Colonic mucosa (tissue), 4 donors: ENCODE measurements around the gene CBLC. TPM values are rescaled to one million over a fixed set of nuclear protein-coding genes. Genes with fewer than 3 reads are reported as not detected.

ENCODE experiments used
- DNase-seq: peaks from one replicate; pipeline ENCODE4 v3.0.0-alpha.2; 2020
- H3K27ac ChIP-seq: fragments of 200-600 bp; one replicate; pipeline ENCODE4 v1.8.0; 2021
- H3K27me3 ChIP-seq: fragments of 200-600 bp; one replicate; pipeline ENCODE4 v1.8.0; 2021
- H3K36me3 ChIP-seq: fragments of 200-600 bp; one replicate; pipeline ENCODE4 v1.8.0; 2021
- H3K4me1 ChIP-seq: fragments of 200-600 bp; one replicate; pipeline ENCODE4 v1.8.0; 2021; ENCODE audit warnings: mild to moderate bottlenecking
- H3K4me3 ChIP-seq: fragments of 200-600 bp; one replicate; pipeline ENCODE4 v1.8.0; 2021
- H3K9ac ChIP-seq, 2 donors: one replicate each; pipeline ENCODE4 v1.7.0; 2013; ENCODE audit warnings: control low read depth in 2 of 2, low read depth in 2 of 2, low read length in 2 of 2
- H3K9me3 ChIP-seq: fragments of 200-600 bp; one replicate; pipeline ENCODE4 v1.8.0; 2021
- CTCF ChIP-seq: fragments of 200-600 bp; IDR thresholded peaks from one replicate; pipeline ENCODE4 v1.8.0; 2022; ENCODE audit warnings: antibody characterized with exemption, mild to moderate bottlenecking
- intact Hi-C: fragments of 100-400 bp; cut with DNase I; formaldehyde crosslinking; loops from one replicate; pipeline ENCODE4 v1.14.1; 2022
- total RNA-seq, 2 donors: library from RNA; stranded (reverse); fragmentation: NEBNext Ultra II Directional in 1 of 2; extraction: Animal tissue kit (Norgen Biotek cat#: 25700) in 1 of 2; gene quantifications; one replicate each; pipeline ENCODE4 v1.2.1, GENCODE V29; 2021
- donor health status: healthy.
- donor health status: DM: no; HTN: no; CAD: no.
- donor health status: DM: no; HTN: no; CAD: no.

CBLC gene, protein sequence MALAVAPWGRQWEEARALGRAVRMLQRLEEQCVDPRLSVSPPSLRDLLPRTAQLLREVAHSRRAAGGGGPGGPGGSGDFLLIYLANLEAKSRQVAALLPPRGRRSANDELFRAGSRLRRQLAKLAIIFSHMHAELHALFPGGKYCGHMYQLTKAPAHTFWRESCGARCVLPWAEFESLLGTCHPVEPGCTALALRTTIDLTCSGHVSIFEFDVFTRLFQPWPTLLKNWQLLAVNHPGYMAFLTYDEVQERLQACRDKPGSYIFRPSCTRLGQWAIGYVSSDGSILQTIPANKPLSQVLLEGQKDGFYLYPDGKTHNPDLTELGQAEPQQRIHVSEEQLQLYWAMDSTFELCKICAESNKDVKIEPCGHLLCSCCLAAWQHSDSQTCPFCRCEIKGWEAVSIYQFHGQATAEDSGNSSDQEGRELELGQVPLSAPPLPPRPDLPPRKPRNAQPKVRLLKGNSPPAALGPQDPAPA
- total RNA-seq = 10 to 100 TPM; 65.6 to 78.0 TPM

DNA sequence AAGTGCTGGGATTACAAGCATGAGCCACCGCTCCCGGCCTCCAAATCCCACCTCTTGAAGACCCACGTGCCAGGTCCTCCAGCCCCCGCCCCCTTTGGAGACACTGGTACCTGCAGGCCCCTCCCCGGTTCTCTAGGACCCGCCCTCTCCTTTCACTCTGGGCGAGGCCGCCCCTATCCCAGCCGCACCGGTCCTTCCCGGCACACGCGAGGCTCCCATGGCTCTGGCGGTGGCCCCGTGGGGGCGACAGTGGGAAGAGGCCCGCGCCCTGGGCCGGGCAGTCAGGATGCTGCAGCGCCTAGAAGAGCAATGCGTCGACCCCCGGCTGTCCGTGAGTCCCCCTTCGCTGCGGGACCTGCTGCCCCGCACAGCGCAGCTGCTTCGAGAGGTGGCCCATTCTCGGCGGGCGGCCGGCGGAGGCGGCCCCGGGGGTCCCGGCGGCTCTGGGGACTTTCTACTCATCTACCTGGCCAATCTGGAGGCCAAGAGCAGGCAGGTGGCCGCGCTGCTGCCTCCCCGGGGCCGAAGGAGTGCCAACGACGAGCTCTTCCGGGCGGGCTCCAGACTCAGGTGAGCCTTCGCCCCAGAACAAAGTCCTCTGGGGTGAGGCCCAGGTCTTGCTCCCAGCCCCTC lies at the start of gene CBLC:
Gene CBLC, plus strand, starts transcription at position 176 of the 633 bp plus-strand sequence. Its CDS starts 42 bp downstream, at position 218.
- no peak for TF ChIP-seq CTCF
- no peaks in the 10 kb centered on the region for H3K27me3 ChIP-seq
- no peaks in the 10 kb centered on the region for H3K36me3 ChIP-seq
- H3K4me3 ChIP-seq = peak within 1 kb of the TSS; percentile 53
- peak within 1 kb of the TSS; percentile 81 to 82 for H3K9ac ChIP-seq
- peak within 1 kb of the TSS; percentile 80 for H3K27ac ChIP-seq
- peak; percentile 95 for DNase-seq
- intact Hi-C loops = loop anchor here (10.0 kb wide), 1 partner anchor 203 kb away; no protein-coding TSS in a partner anchor
- H3K9me3 ChIP-seq = no peaks in the 10 kb centered on the region
- H3K4me1 ChIP-seq = peaks cover 5% of the 10 kb centered on the region

GRCh38 chr19:44728178-44728577 lies 49.5 kb upstream of the CBLC start:
- Histone ChIP-seq H3K9me3 (no peaks in the 10 kb centered on the region), H3K4me3 (no peak overlapping the region), H3K27me3 (no peaks in the 10 kb centered on the region), H3K27ac (no peak overlapping the region), H3K9ac (peak overlapping the region in 1 of 2 donors; percentile 34), H3K4me1 (peaks cover 4% of the 10 kb centered on the region), H3K36me3 (no peaks in the 10 kb centered on the region)
- DNase-seq = no peak
- TF ChIP-seq CTCF = no peak
- intact Hi-C loops = no loop called here

- Histone ChIP-seq H3K27ac (no peak overlapping the region), H3K9me3 (no peaks in the 10 kb centered on the region), H3K9ac (no peak overlapping the region), H3K4me3 (no peak overlapping the region), H3K27me3 (no peaks in the 10 kb centered on the region), H3K4me1 (peaks cover 4% of the 10 kb centered on the region), H3K36me3 (no peaks in the 10 kb centered on the region)
- no peak for TF ChIP-seq CTCF
- intact Hi-C loops = no loop called here
- DNase-seq = no peak
These were observed 48.1 kb upstream of the CBLC start for GRCh38 chr19:44729516-44730033.

DNA sequence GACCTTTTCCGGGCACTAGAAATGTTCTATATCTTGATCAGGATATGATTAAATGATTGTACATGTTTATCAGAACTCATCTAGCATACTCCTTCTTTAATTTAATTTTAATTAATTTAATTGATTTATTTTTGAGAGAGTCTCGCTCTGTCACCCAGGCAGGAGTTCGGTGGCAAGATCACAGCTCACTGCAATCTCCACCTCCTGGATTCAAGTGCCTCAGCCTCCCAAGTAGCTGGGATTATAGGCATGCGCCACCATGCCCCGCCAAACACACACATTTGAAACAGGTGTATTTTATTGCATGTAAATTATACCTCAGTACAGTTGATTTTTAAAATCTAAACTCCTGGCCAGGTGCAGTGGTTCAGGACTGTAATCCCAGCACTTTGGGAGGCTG lies 46.6 kb upstream of the CBLC start:
- H3K27ac ChIP-seq = no peak overlapping the region
- H3K9me3 ChIP-seq = no peaks in the 10 kb centered on the region
- no peaks in the 10 kb centered on the region for H3K27me3 ChIP-seq
- H3K9ac ChIP-seq = peak overlapping the region in 1 of 2 donors; percentile 34
- TF ChIP-seq CTCF = no peak
- no peaks in the 10 kb centered on the region for H3K4me1 ChIP-seq
- no peaks in the 10 kb centered on the region for H3K36me3 ChIP-seq
- intact Hi-C loops = no loop called here
- no peak overlapping the region for H3K4me3 ChIP-seq
- DNase-seq = peak; percentile 65

GRCh38 chr19:44731622-44732021 lies 46.1 kb upstream of the CBLC start:
- Histone ChIP-seq H3K9ac (peak overlapping the region in 1 of 2 donors; percentile 34), H3K27ac (no peak overlapping the region)

More at GRCh38 chr19:44731622-44732021, 46.1 kb upstream of the CBLC start:
- TF ChIP-seq CTCF = no peak
- H3K4me1 ChIP-seq = no peaks in the 10 kb centered on the region
- DNase-seq = no peak
- H3K36me3 ChIP-seq = no peaks in the 10 kb centered on the region
- no peaks in the 10 kb centered on the region for H3K9me3 ChIP-seq
- no peak overlapping the region for H3K4me3 ChIP-seq
- intact Hi-C loops = no loop called here
- no peaks in the 10 kb centered on the region for H3K27me3 ChIP-seq
